GM18526 (cell line): Measurements from ENCODE around the gene SRP19.

Source experiments
- POLR2A ChIP-seq: IDR thresholded peaks from 3 replicates; pipeline ENCODE4 v1.6.1; 2011; ENCODE audit not compliant: insufficient read length; ENCODE audit errors: extremely low read depth

SRP19 gene

DNA sequence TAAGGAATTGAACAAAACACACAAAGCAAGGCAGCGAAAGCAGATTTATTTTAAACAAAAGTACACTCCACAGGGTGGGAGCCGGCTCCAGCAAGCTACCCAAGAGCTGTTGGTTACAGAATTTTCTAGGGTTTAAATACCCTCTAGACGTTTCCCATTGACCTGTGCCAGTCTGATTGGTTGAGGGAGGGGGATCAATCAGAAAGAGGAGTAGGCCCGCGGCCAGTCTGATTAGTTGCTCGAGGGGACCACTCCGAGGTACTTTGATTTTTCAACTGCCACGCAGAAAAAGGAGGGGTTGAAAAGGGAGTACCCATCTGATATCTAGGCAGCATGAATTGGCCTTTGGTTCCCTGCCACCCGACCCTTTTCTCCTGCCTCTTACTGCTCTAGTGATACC lies 998 bp downstream of the SRP19 start:
- TF ChIP-seq POLR2A, result no peak

DNA sequence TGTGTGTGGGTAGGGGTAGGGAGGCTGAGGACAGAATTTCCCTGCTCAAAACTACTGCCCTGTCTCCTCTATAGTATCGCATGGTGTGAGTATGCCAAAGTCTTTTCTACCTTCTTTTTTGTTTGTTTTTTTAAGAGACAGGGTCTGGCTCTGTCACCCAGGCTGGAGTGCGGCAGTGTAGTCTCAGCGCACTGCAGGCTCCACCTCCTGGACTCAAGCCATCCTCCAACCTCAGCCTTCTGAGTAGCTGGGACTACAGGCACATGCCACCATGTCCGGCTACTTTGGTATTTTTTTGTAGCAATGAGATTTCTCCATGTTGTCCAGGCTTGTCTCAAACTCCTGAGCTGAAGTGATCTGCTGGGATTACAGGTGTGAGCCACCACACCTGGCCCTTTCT lies 2.5 kb downstream of the SRP19 start:
- no peak for TF ChIP-seq POLR2A

DNA sequence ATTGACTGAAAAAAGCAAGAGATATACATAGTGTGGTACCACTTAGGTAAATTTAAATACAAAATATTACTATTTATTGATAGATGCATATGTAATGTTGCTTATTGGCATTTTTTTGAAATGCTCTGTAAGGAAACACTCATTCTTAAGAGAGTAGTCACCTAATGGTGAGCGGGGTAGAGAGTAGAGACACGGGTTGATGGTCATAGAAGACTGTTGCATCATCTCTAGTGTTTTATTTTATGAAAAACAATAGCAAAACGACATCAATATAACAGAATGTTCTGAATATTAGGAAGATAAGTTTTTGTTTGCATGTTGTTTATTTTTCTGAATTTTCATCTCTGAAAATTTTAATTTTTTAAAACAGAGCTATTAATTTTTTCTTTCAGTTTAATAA lies 4.0 kb downstream of the SRP19 start:
- no peak for TF ChIP-seq POLR2A

DNA sequence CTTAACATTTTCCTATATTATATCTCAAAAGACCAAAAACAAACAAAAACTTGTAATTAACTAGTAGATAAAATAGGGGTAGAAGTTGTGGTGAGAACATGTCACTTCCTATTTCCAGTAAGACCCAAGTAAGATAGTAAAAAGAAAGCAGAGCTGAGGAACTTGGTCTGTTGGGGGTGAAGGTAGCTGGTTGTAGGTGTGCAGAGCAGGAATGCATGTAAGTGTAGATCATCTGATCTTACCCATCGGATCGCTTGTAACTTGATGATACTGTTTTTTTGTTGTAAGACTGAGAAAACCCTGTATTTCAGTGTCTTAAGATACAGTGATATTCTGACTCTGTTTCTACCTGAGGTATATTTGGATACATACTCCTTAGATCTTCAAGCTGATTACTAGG lies 5.7 kb downstream of the SRP19 start:
- TF ChIP-seq POLR2A, result no peak

DNA sequence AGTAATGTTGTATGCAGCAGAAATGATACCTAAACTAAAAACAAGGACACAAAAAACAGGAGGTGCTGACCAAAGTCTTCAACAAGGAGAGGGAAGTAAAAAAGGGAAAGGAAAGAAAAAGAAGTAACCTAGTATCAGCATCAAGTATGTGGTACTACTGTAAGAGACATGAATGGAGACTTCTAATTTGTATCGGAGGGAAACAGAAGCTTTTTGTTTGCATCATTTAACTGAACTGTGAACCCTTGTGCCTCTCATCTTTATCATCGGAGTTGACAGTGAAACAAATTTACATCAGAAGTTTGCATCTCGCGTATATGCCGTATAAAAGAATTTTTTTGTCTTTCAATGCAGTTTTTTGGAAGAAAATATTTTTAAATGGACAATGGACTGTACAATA lies 6.3 kb downstream of the SRP19 start:
- no peak for TF ChIP-seq POLR2A

DNA sequence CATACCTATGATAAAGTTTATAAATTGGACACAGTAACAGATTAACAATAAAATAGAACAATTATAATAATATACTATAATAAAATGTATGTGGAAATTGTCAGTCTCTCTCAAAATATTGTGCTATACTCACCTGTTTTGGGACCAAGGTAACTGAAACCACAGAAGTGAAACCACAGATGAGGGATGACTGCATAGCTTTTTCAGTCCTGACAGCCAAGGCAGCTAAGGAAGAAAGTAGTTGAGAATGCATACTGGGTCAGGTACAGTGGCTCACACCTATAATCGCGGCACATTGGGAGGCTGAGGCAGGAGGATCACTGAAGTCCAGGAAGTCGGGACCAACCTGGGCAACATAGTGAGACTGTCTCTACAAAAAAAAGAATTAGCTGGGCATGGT lies 8.9 kb downstream of the SRP19 start:
- TF ChIP-seq POLR2A, result no peak

DNA sequence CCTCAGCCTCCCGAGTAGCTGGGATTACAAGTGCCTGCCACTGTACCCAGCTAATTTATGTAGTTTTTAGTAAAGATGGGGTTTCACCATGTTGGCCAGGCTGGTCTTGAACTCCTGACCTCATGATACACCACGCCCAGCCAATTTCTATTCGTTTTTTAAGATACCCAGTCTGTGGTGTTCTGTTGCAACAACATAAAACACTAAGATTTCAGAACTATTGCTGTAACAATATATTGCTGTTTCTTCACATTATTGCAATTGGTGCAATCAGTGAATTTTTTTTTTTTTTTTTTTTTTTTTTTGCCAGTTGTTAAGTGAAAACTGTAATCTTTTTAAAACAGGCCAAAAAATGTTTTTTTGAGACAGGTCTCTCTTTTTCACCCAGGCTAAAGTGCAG lies 9.9 kb downstream of the SRP19 start:
- TF ChIP-seq POLR2A, result no peak

DNA sequence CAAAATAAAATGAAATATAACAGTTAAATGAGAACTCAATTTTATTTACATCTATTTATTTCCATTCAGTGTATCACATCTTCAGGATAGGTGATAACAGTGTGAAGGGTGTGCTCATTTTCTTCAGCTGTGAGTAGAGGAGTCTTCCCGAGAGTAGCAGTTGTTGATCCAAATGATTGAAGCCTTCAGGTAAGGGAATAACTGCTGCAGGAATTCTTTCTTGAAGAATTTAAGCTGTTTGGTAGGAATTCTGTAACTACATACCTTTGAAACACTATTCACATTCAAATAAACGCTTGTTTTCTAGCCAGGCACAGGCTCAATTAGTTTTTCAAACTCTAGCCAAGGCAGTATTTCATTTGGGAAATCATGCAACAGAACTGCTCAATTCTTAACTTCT lies 15.3 kb downstream of the SRP19 start:
- no peak for TF ChIP-seq POLR2A

DNA sequence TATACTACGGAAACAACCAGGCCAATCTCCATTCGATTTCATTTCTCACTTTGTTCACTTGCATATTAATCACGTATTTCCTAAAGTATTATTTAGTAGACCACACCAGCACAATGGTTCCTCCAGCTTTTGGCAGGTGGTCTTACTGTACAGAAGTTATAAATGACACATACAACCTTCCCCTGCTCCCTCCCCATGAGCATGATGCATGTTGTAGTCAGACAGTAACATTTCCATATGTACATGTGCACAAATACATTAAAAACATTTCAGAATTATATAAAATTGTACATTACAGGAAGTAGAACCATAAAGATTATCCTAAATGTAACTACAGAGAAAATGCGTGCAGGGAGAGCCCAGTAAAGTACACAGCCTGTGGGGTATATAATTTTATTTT lies 17.0 kb downstream of the SRP19 start:
- TF ChIP-seq POLR2A, result no peak

DNA sequence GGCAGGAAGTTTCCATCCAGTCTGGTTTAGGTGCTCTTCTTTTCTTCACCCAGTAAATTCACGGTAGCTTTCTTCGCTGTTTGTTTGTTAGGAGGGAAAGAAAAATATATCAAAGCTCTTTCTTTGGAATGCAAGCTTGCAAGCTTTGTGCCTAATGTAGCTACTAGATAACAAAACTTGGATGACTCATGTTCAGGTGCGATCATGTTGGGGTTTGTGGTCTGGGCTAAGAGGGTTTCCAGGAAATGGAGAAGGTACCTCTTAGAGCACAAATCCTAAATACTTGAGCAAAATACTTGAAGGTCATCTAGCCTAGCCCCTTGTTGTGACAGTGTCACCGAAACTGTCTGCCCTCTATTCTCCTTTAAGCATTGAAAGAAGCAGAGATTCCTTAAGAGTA lies 17.7 kb downstream of the SRP19 start:
- no peak for TF ChIP-seq POLR2A

DNA sequence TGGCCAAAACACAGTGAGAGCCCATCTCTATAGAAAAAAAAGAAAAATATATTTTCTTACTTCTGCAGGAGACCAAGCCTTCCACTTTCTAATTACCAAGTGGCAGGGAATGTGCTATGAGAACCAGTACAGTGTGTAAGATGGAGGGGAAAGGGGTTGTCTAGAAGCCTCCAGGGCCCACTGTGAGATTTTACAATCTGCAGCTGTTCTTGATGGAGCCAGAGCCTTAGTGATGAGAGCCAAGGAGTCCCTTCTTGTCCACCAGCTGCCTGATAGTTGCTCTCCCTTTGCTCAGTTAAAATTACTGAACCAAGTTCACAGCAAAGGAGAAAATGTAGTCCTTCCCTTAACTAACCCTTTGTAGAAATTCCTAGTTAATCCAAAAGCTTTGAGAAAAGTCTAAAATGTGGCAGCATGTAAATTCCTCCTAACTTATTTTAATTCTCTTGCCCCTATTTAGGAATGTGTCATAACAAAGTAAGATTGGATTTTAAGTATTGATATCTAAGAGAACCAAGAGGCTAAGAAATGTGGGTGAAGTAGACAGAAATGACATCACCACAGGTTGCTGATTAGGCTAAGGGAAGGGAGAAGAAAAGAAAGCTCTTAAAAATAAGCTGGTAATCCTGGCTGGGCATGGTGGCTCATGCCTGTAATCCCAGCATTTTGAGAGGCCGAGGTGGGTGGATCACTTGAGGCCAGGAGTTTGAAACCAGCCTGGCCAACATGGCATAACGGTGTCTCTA lies 19.3 kb downstream of the SRP19 start:
- no peak for TF ChIP-seq POLR2A

DNA sequence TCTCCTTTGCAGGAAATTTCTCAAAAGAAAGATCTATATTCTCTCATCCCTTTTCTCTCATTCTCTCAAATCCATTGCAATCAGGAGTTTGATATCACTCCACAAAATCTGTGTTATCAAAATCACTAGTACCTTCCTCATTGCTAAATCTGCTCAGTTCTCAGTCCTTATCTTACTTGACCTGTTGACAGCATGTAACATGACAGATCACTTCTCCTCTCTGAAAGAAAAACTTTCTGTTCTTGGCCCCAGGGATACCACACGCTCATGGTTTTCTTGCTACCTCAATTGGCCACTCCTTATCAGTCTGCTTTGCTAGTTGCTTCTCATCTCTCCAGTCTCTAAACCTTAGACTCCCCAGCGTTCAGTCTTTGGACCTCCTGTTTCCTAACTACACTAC lies 22.1 kb downstream of the SRP19 start:
- TF ChIP-seq POLR2A, result no peak

DNA sequence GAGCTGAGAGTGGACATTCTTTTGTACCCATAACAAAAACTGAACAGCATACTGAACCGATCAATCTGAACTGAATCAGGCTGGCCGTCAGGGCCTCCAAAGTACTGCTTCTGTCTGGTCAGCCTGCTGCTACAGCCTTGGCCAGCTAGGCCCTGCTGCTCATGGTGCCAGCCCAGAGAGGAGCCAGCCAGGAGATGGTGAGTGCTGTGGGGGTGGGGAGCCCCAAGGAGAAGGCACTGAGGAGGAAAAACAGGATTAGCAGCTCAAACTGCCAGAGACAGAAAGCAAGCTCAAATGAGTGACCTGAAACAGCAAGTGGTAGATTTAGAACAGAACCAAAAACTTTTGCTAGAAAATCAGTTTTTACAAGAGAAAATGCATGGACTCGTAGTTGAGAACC lies 23.9 kb downstream of the SRP19 start:
- TF ChIP-seq POLR2A, result no peak

DNA sequence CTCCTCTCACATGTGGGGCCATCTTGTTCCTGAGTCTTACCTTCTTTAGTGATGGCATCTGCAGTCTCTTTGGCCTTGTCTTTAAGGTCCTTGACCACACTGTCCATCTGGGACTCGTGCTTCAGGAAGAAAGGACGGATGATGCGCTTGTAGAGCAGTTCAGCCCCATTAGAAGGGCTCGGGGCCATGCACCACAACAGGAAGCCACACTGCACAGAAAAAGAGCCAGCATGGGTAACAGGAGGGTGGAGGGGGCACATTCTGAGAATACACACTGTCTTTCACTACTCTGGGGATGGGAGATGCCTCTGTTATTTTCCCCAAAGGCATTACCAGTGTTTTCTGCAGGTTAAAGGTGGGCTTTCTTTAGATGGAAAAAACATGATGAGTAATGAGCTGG lies 25.9 kb downstream of the SRP19 start:
- TF ChIP-seq POLR2A, result no peak

DNA sequence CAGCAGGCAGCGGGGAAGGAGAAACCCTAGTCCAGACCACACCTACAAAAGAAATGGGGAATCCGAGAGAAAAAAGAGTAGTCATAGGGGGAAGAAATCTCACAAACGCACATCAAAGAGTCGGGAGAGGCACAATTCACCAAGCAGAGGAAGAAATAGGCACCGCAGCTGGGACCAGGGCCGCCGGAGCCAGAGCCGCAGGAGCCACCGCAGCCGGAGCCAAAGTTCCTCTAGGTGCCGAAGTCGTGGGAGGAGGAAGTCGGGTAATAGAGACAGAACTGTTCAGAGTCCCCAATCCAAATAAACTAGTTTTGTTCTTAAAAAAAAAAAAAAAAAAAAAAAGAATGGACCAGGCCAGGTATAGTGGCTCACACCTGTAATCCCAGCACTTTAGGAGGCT lies 31.7 kb downstream of the SRP19 start:
- no peak for TF ChIP-seq POLR2A

DNA sequence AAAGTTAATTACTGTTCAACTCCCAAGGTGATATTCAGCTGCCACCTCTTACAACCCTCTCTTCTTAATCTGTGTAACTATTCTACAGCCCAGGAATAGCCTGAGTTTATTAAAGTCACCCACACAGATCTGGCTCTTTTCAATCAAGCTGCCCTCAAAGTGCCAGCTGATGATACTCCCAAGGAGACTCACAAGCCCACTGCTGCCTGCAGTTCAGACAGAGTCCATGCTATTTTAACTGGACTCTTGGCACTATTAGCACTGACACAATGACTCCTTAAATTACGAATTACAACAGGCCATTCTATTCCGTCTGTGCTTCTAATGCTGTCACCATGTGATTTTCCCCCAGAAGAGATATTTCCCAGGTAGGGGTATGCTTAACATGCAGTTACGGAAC lies 34.6 kb downstream of the SRP19 start:
- TF ChIP-seq POLR2A, result no peak

DNA sequence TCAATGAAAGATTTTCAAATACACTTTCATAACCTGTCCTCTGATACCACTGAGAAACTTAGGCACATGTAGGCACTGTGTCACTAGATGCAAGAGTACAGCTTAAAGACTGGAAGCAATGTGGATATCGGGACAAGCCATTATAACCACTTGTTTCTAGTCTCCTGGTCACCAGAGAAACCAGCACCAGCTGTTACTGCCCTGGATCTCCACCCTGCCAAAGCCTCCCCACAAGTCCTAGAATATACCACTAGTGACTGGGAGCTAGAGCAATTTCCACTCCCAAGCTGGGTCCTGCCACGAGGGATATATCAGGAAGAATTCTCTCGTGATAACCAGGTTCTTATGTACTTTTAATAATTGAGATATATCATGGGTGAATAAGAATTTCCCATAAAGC lies 41.5 kb downstream of the SRP19 start:
- no peak for TF ChIP-seq POLR2A
